WTC11 (cell line): ENCODE data around the gene DNAAF2. TPM values are rescaled to one million over a fixed set of nuclear protein-coding genes. Genes with fewer than 3 reads are reported as not detected.

Source experiments
- ATAC-seq: fragments of 200-7000 bp; cut with Tn5 transposase; 2 replicates; pipeline ENCODE4 v1.10.0; 2021; ENCODE audit warnings: mild to moderate bottlenecking, moderate library complexity
- CTCF ChIA-PET: fragments of 300-600 bp; sonication (Branson Sonifier 250); formaldehyde crosslinking; loops from one replicate; lab custom pipeline; 2021; ENCODE audit warnings: antibody characterized with exemption; lab: Charles Lee
- POLR2A ChIA-PET: fragments of 350-600 bp; sonication (Branson Sonifier 250); formaldehyde crosslinking; loops from one replicate; lab custom pipeline; 2021; ENCODE audit warnings: antibody characterized with exemption; lab: Charles Lee
- DNase-seq: peaks from one replicate; pipeline ENCODE4 v3.0.0; 2021; ENCODE audit warnings: low spot score
- H3K27ac Mint-ChIP-seq: 2 replicates; pipeline ENCODE4 v1.8.0; 2021; ENCODE audit warnings: mixed read lengths
- H3K27me3 Mint-ChIP-seq: 2 replicates; pipeline ENCODE4 v1.8.0; 2021; ENCODE audit warnings: low read depth, mild to moderate bottlenecking, moderate library complexity, mixed read lengths
- H3K36me3 Mint-ChIP-seq: 2 replicates; pipeline ENCODE4 v1.8.0; 2021; ENCODE audit warnings: mixed read lengths
- H3K4me1 Mint-ChIP-seq: 2 replicates; pipeline ENCODE4 v1.8.0; 2022; ENCODE audit warnings: mixed read lengths
- H3K4me3 Mint-ChIP-seq: 2 replicates; pipeline ENCODE4 v1.8.0; 2021; ENCODE audit warnings: mild to moderate bottlenecking, moderate library complexity, mixed read lengths
- H3K9me3 Mint-ChIP-seq: 2 replicates; pipeline ENCODE4 v1.8.0; 2021; ENCODE audit warnings: mixed read lengths
- ATF1 ChIP-seq: sonication (generic); formaldehyde crosslinking; IDR thresholded peaks from 2 replicates; pipeline ENCODE4 v1.8.1; 2023; ENCODE audit warnings: mild to moderate bottlenecking, moderate library complexity, missing genetic modification reagents
- ATF2 ChIP-seq: sonication (generic); formaldehyde crosslinking; IDR thresholded peaks from 2 replicates; pipeline ENCODE4 v1.8.1; 2022; ENCODE audit warnings: low read depth, missing genetic modification reagents, borderline replicate concordance
- ELF4 ChIP-seq: sonication (generic); formaldehyde crosslinking; IDR thresholded peaks from 2 replicates; pipeline ENCODE4 v1.8.1; 2022; ENCODE audit warnings: low read depth, mild to moderate bottlenecking, moderate library complexity, missing genetic modification reagents
- ESRRA ChIP-seq: sonication (generic); formaldehyde crosslinking; IDR thresholded peaks from 2 replicates; pipeline ENCODE4 v1.8.1; 2022; ENCODE audit warnings: mild to moderate bottlenecking, missing genetic modification reagents, borderline replicate concordance
- FOXJ3 ChIP-seq: sonication (generic); formaldehyde crosslinking; IDR thresholded peaks from 2 replicates; pipeline ENCODE4 v1.9.0; 2021; ENCODE audit warnings: missing genetic modification reagents, mild to moderate bottlenecking, borderline replicate concordance
- FOXK1 ChIP-seq: sonication (generic); formaldehyde crosslinking; IDR thresholded peaks from 2 replicates; pipeline ENCODE4 v1.8.0; 2022; ENCODE audit warnings: mild to moderate bottlenecking, moderate library complexity, missing genetic modification reagents
- GABPB1 ChIP-seq: sonication (generic); formaldehyde crosslinking; IDR thresholded peaks from 2 replicates; pipeline ENCODE4 v1.8.1; 2023; ENCODE audit warnings: mild to moderate bottlenecking, missing genetic modification reagents
- HMGA2 ChIP-seq: fragments of 250-450 bp; sonication (Bioruptor Pico); IDR thresholded peaks from 2 replicates; pipeline ENCODE4 v1.4.0; 2021; ENCODE audit warnings: mild to moderate bottlenecking, moderate library complexity
- JAZF1 ChIP-seq: fragments of 250-450 bp; sonication (Bioruptor Pico); IDR thresholded peaks from 2 replicates; pipeline ENCODE4 v1.9.0; 2021; ENCODE audit warnings: moderate library complexity, mild to moderate bottlenecking, inconsistent platforms
- MLX ChIP-seq: sonication (generic); formaldehyde crosslinking; IDR thresholded peaks from 2 replicates; pipeline ENCODE4 v1.8.1; 2023; ENCODE audit warnings: mild to moderate bottlenecking, missing genetic modification reagents, moderate library complexity
- MXD4 ChIP-seq: fragments of 250-450 bp; sonication (Bioruptor Pico); IDR thresholded peaks from 2 replicates; pipeline ENCODE4 v1.8.0; 2021; ENCODE audit warnings: mild to moderate bottlenecking, moderate library complexity, borderline replicate concordance
- MYBL2 ChIP-seq: sonication (generic); formaldehyde crosslinking; IDR thresholded peaks from 2 replicates; pipeline ENCODE4 v1.8.1; 2023; ENCODE audit warnings: mild to moderate bottlenecking, moderate library complexity, missing genetic modification reagents
- NFE2L1 ChIP-seq: sonication (generic); formaldehyde crosslinking; IDR thresholded peaks from 2 replicates; pipeline ENCODE4 v1.8.1; 2023; ENCODE audit warnings: missing genetic modification reagents
- NR1H2 ChIP-seq: sonication (generic); formaldehyde crosslinking; IDR thresholded peaks from 2 replicates; pipeline ENCODE4 v1.9.0; 2021; ENCODE audit warnings: mild to moderate bottlenecking, moderate library complexity, missing genetic modification reagents
- OVOL2 ChIP-seq: fragments of 250-450 bp; sonication (Bioruptor Pico); IDR thresholded peaks from 2 replicates; pipeline ENCODE4 v1.9.0; 2021; ENCODE audit warnings: mild to moderate bottlenecking, borderline replicate concordance
- SMAD4 ChIP-seq: sonication (generic); formaldehyde crosslinking; IDR thresholded peaks from 2 replicates; pipeline ENCODE4 v1.8.0; 2022; ENCODE audit warnings: mild to moderate bottlenecking, missing genetic modification reagents
- SOX15 ChIP-seq: fragments of 250-450 bp; sonication (Bioruptor Pico); IDR thresholded peaks from 2 replicates; pipeline ENCODE4 v1.9.0; 2021; ENCODE audit warnings: mild to moderate bottlenecking
- TCF7 ChIP-seq: sonication (generic); formaldehyde crosslinking; IDR thresholded peaks from 2 replicates; pipeline ENCODE4 v1.8.0; 2022; ENCODE audit warnings: mild to moderate bottlenecking, low read depth, missing genetic modification reagents, moderate library complexity
- TEAD4 ChIP-seq: sonication (generic); formaldehyde crosslinking; IDR thresholded peaks from 2 replicates; pipeline ENCODE4 v1.8.0; 2022; ENCODE audit warnings: mild to moderate bottlenecking, missing genetic modification reagents
- TP53 ChIP-seq: sonication (generic); formaldehyde crosslinking; IDR thresholded peaks from 2 replicates; pipeline ENCODE4 v1.8.1; 2023; ENCODE audit warnings: mild to moderate bottlenecking, missing genetic modification reagents
- ZBTB21 ChIP-seq: sonication (generic); formaldehyde crosslinking; IDR thresholded peaks from 2 replicates; pipeline ENCODE4 v1.8.1; 2023; ENCODE audit warnings: mild to moderate bottlenecking, missing genetic modification reagents, borderline replicate concordance
- ZNF121 ChIP-seq: sonication (generic); formaldehyde crosslinking; IDR thresholded peaks from 2 replicates; pipeline ENCODE4 v1.8.0; 2023; ENCODE audit warnings: missing genetic modification reagents
- ZNF219 ChIP-seq: sonication (generic); formaldehyde crosslinking; IDR thresholded peaks from 2 replicates; pipeline ENCODE4 v1.8.0; 2023; ENCODE audit warnings: missing genetic modification reagents, mild to moderate bottlenecking, borderline replicate concordance
- ZNF232 ChIP-seq: sonication (generic); formaldehyde crosslinking; IDR thresholded peaks from 2 replicates; pipeline ENCODE4 v1.8.0; 2022; ENCODE audit warnings: mild to moderate bottlenecking, missing genetic modification reagents
- ZNF317 ChIP-seq: sonication (generic); formaldehyde crosslinking; IDR thresholded peaks from 2 replicates; pipeline ENCODE4 v1.8.1; 2023; ENCODE audit warnings: low read depth, mild to moderate bottlenecking, moderate library complexity, missing genetic modification reagents, borderline replicate concordance
- ZNF671 ChIP-seq: fragments of 250-450 bp; sonication (Bioruptor Pico); IDR thresholded peaks from 2 replicates; pipeline ENCODE4 v1.8.0; 2021; ENCODE audit warnings: mild to moderate bottlenecking
- total RNA-seq: library from RNA; stranded (reverse); gene quantifications from 3 replicates; pipeline ENCODE4 v1.2.3, GENCODE V29; 2021
- TF ChIP-seq, protein P1 (sequence below): fragments of 250-450 bp; sonication (Bioruptor Pico); conservative IDR thresholded peaks from 2 replicates; pipeline ENCODE4 v1.9.0; 2021; ENCODE audit warnings: mild to moderate bottlenecking
- TF ChIP-seq, protein P2 (sequence below): sonication (generic); formaldehyde crosslinking; IDR thresholded peaks from 2 replicates; pipeline ENCODE4 v1.8.0; 2023; ENCODE audit warnings: missing genetic modification reagents
- TF ChIP-seq, protein P3 (sequence below): sonication (generic); formaldehyde crosslinking; conservative IDR thresholded peaks from 2 replicates; pipeline ENCODE4 v1.8.1; 2022; ENCODE audit warnings: mild to moderate bottlenecking, missing genetic modification reagents
- TF ChIP-seq, protein P4 (sequence below): sonication (generic); formaldehyde crosslinking; IDR thresholded peaks from 2 replicates; pipeline ENCODE4 v1.8.1; 2022; ENCODE audit warnings: low read depth, mild to moderate bottlenecking, moderate library complexity, missing genetic modification reagents, borderline replicate concordance

The DNAAF2 gene
- total RNA-seq, 1 experiment from 2014 or later = 19.9 TPM

GRCh38 chr14:49620182-49621113, 14.6 kb downstream of the DNAAF2 start, which contains the start of the genes MGAT2 and RPL36AL (continued):
- TF ChIP-seq, protein P1, sequence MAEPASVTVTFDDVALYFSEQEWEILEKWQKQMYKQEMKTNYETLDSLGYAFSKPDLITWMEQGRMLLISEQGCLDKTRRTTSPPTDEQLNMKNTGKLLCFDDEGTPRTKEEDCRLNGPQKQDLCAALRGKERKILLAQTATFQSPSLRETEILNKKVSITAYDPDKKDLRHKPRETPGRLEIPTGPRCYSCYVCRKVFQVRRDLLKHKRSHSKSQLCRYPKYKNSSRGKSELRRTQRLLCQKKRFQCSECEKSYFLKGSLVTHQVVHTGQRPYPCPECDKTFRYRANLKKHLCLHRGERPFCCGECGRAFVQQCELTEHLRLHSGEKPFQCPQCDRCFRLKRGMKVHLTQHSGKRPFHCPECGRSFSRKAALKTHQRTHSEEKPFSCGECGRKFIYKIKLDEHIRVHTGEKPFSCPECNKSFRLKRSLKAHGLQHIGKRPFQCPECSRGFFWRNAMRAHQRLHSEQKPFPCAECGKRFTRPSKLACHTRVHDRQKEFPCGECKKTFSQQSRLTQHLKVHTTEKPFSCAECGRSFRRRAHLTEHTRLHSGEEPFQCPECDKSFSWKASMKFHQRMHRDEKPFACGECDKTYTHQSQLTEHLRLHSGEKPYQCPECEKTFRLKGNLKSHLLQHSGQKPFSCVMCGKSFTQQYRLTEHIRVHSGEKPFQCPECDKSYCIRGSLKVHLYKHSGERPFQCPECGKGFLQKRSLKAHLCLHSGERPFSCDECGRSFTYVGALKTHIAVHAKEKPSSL (CRISPR knock-in tag) = no peak
- TF ChIP-seq SOX15 (CRISPR knock-in tag) (no peak), ATF1 (CRISPR knock-in tag) (no peak), ZNF219 (CRISPR knock-in tag) (no peak), TP53 (0 out of 2 replicates have a peak, but pooled peaks have one; percentile 9), NFE2L1 (0 out of 2 replicates have a peak, but pooled peaks have one; percentile 1), OVOL2 (CRISPR knock-in tag) (no peak), TEAD4 (no peak), MLX (CRISPR knock-in tag) (no peak), ZNF232 (CRISPR knock-in tag) (no peak; the same call in 1 of the 2 replicates), ATF2 (0 out of 2 replicates have a peak, but pooled peaks have one; percentile 53), ESRRA (no peak), HMGA2 (no peak), ZNF671 (CRISPR knock-in tag) (no peak), ELF4 (CRISPR knock-in tag) (no peak), MYBL2 (CRISPR knock-in tag) (peak; percentile 85), ZNF121 (CRISPR knock-in tag) (no peak), MXD4 (CRISPR knock-in tag) (no peak), FOXK1 (CRISPR knock-in tag) (peak; percentile 77; the same call in 1 of the 2 replicates), TCF7 (CRISPR knock-in tag) (no peak)
- TF ChIP-seq, all 79 proteins: peak for 18

DNA sequence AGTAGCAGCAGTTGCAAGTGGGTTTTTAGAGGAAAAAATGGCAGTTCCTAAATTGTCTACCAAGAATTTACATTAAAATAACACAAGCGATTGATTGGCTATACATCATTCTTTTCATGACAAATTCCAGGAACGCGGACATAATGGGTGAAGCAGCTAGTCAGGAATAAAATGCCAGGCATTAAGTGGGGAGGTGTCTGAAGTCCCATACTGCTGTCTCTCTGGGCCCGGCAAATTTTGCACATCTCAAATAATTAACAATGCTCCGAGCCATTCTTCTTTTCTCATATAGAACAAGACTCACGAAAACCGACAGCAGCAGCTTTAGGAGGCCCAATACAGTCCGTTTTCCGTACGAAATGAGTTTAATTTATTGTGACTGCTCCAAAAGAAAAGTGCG, 15.3 kb downstream of the DNAAF2 start:
- Mint-ChIP-seq H3K27ac (peak overlapping the region; percentile 98), H3K27me3 (no peaks in the 10 kb centered on the region), H3K9me3 (no peaks in the 10 kb centered on the region), H3K36me3 (peaks cover 18% of the 10 kb centered on the region), H3K4me1 (peaks cover 23% of the 10 kb centered on the region), H3K4me3 (peak overlapping the region; percentile 98)
- ATAC-seq (no peak), DNase-seq (no peak)
- CTCF ChIA-PET = interaction anchor here (0.6 to 3.7 kb wide), 11 partner anchors 10 to 1241 kb away, joined by 3 to 24 read pairs (median 4); partner anchors contain the start of genes KLHDC2, NEMF and RPS29
- POLR2A ChIA-PET = interaction anchor here (1.0 to 2.9 kb wide), 7 partner anchors 10 to 242 kb away, joined by 5 to 39 read pairs (median 21); partner anchors contain the start of genes DNAAF2, KLHDC2, LRR1 and RPS29
- TF ChIP-seq MLX (CRISPR knock-in tag) (no peak), ZBTB21 (CRISPR knock-in tag) (no peak), SMAD4 (CRISPR knock-in tag) (no peak), NR1H2 (CRISPR knock-in tag) (no peak), ZNF317 (CRISPR knock-in tag) (no peak), GABPB1 (CRISPR knock-in tag) (no peak), ELF4 (CRISPR knock-in tag) (no peak), FOXK1 (CRISPR knock-in tag) (no peak), TCF7 (CRISPR knock-in tag) (no peak), JAZF1 (CRISPR knock-in tag) (no peak), FOXJ3 (no peak)
- TF ChIP-seq, protein P2, sequence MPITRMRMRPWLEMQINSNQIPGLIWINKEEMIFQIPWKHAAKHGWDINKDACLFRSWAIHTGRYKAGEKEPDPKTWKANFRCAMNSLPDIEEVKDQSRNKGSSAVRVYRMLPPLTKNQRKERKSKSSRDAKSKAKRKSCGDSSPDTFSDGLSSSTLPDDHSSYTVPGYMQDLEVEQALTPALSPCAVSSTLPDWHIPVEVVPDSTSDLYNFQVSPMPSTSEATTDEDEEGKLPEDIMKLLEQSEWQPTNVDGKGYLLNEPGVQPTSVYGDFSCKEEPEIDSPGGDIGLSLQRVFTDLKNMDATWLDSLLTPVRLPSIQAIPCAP (CRISPR knock-in tag) = no peak
- TF ChIP-seq, protein P3, sequence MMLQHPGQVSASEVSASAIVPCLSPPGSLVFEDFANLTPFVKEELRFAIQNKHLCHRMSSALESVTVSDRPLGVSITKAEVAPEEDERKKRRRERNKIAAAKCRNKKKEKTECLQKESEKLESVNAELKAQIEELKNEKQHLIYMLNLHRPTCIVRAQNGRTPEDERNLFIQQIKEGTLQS = no peak
- TF ChIP-seq, protein P4, sequence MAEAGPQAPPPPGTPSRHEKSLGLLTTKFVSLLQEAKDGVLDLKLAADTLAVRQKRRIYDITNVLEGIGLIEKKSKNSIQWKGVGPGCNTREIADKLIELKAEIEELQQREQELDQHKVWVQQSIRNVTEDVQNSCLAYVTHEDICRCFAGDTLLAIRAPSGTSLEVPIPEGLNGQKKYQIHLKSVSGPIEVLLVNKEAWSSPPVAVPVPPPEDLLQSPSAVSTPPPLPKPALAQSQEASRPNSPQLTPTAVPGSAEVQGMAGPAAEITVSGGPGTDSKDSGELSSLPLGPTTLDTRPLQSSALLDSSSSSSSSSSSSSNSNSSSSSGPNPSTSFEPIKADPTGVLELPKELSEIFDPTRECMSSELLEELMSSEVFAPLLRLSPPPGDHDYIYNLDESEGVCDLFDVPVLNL = no peak
